OCI-LY3 (cell line): ENCODE results near the gene CIITA.

ENCODE experiments used
- H2AFZ ChIP-seq: fragments of 200-600, 300-600 bp; shearing (Covaris generic); 2 replicates; pipeline ENCODE4 v1.6.0; 2014; ENCODE audit warnings: antibody characterized with exemption, low read depth, low read length
- H3K27ac ChIP-seq: fragments of 200-600, 300-600 bp; sonication (generic); 2 replicates; pipeline ENCODE4 v1.5.1; 2014; ENCODE audit warnings: mild to moderate bottlenecking, low read length, moderate library complexity, mixed read lengths
- H3K27me3 ChIP-seq: fragments of 200-600, 300-600 bp; sonication (generic); 2 replicates; pipeline ENCODE4 v1.6.1; 2014; ENCODE audit warnings: low read depth, low read length, mixed read lengths
- H3K36me3 ChIP-seq: fragments of 200-600, 300-600 bp; sonication (generic); replicated peaks from 2 replicates; pipeline ENCODE3; 2014; ENCODE audit warnings: low read depth, low read length, mixed read lengths
- H3K4me1 ChIP-seq: fragments of 300-600, 200-600 bp; sonication (generic); 2 replicates; pipeline ENCODE4 v1.6.1; 2014; ENCODE audit warnings: low read length, mixed read lengths
- H3K4me2 ChIP-seq: fragments of 200-600, 300-600 bp; sonication (generic); 2 replicates; pipeline ENCODE4 v1.6.1; 2014; ENCODE audit warnings: low read length, mixed read lengths
- H3K4me3 ChIP-seq: fragments of 300-600, 200-600 bp; sonication (generic); 2 replicates; pipeline ENCODE4 v1.5.1; 2014; ENCODE audit warnings: antibody characterized with exemption, mild to moderate bottlenecking, low read length, moderate library complexity
- H3K79me2 ChIP-seq: fragments of 300-600, 200-600 bp; shearing (Covaris generic); 2 replicates; pipeline ENCODE4 v1.6.1; 2014; ENCODE audit warnings: mild to moderate bottlenecking, low read length, mixed read lengths
- H3K9ac ChIP-seq: fragments of 300-600, 200-600 bp; shearing (Covaris generic); 2 replicates; pipeline ENCODE4 v1.6.0; 2014; ENCODE audit warnings: mild to moderate bottlenecking, low read length, moderate library complexity
- H3K9me3 ChIP-seq: fragments of 200-600, 300-600 bp; shearing (Covaris generic); 2 replicates; pipeline ENCODE4 v1.6.1; 2014; ENCODE audit warnings: low read length, mixed read lengths; ENCODE audit not compliant: insufficient read depth
- H4K20me1 ChIP-seq: fragments of 200-600, 300-600 bp; sonication (generic); 2 replicates; pipeline ENCODE4 v1.6.1; 2016; ENCODE audit warnings: low read length, mixed read lengths; ENCODE audit not compliant: insufficient read depth
- CTCF ChIP-seq: fragments of 200-600, 300-600 bp; sonication (generic); IDR thresholded peaks from 2 replicates; pipeline ENCODE4 v1.5.1; 2014; ENCODE audit warnings: antibody characterized with exemption, low read length, low read depth
- EZH2phosphoT487 ChIP-seq: fragments of 200-600 bp; shearing (Covaris generic); IDR thresholded peaks from 2 replicates; pipeline ENCODE4 v1.6.1; 2018; ENCODE audit warnings: antibody characterized with exemption, mixed run types, low read depth

Gene CIITA

GRCh38 chr16:10850478-10850850, 26.5 kb upstream of the CIITA start:
- Histone ChIP-seq H3K79me2 (no peaks in the 10 kb centered on the region), H3K27ac (no peak overlapping the region), H3K27me3 (no peaks in the 10 kb centered on the region), H3K36me3 (no peaks in the 10 kb centered on the region), H3K9ac (no peak overlapping the region), H4K20me1 (no peaks in the 10 kb centered on the region), H3K4me2 (no peak overlapping the region), H3K9me3 (no peaks in the 10 kb centered on the region), H3K4me3 (no peak overlapping the region), H2AFZ (no peak overlapping the region), H3K4me1 (peaks cover 21% of the 10 kb centered on the region)
- TF ChIP-seq EZH2phosphoT487 (no peak), CTCF (no peak)

GRCh38 chr16:10851512-10851911, 25.5 kb upstream of the CIITA start:
- Histone ChIP-seq H3K9me3 (no peaks in the 10 kb centered on the region), H3K27me3 (no peaks in the 10 kb centered on the region), H3K36me3 (no peaks in the 10 kb centered on the region), H4K20me1 (no peaks in the 10 kb centered on the region), H3K9ac (no peak overlapping the region), H3K27ac (no peak overlapping the region), H3K4me2 (no peak overlapping the region), H3K4me1 (peaks cover 26% of the 10 kb centered on the region), H2AFZ (no peak overlapping the region), H3K4me3 (no peak overlapping the region), H3K79me2 (no peaks in the 10 kb centered on the region)
- no peak for TF ChIP-seq CTCF
- no peak for TF ChIP-seq EZH2phosphoT487

GRCh38 chr16:10852286-10852685, 24.7 kb upstream of the CIITA start:
- Histone ChIP-seq H3K27me3 (no peaks in the 10 kb centered on the region), H2AFZ (peak overlapping the region; percentile 80), H3K4me2 (peak overlapping the region; percentile 48), H3K36me3 (no peaks in the 10 kb centered on the region), H3K4me1 (peaks cover 21% of the 10 kb centered on the region), H3K9me3 (no peaks in the 10 kb centered on the region), H3K27ac (peak overlapping the region; percentile 27), H4K20me1 (no peaks in the 10 kb centered on the region), H3K9ac (peak overlapping the region; percentile 1; the same call in 1 of the 2 replicates), H3K4me3 (peak overlapping the region; percentile 1), H3K79me2 (no peaks in the 10 kb centered on the region)
- TF ChIP-seq CTCF (no peak), EZH2phosphoT487 (no peak)

GRCh38 chr16:10852948-10853347, 24.1 kb upstream of the CIITA start:
- Histone ChIP-seq H3K4me2 (peak overlapping the region; percentile 48), H3K36me3 (no peaks in the 10 kb centered on the region)

More at GRCh38 chr16:10852948-10853347, 24.1 kb upstream of the CIITA start:
- peak overlapping the region; percentile 1; the same call in 1 of the 2 replicates for H3K9ac ChIP-seq
- H3K4me3 ChIP-seq, result no peak overlapping the region
- H3K4me1 ChIP-seq, result peaks cover 21% of the 10 kb centered on the region
- no peaks in the 10 kb centered on the region for H3K9me3 ChIP-seq
- no peaks in the 10 kb centered on the region for H4K20me1 ChIP-seq
- H3K79me2 ChIP-seq, result no peaks in the 10 kb centered on the region
- H2AFZ ChIP-seq, result peak overlapping the region; percentile 80
- no peaks in the 10 kb centered on the region for H3K27me3 ChIP-seq
- no peak for TF ChIP-seq CTCF
- TF ChIP-seq EZH2phosphoT487, result no peak
- H3K27ac ChIP-seq, result peak overlapping the region; percentile 27; the same call in 1 of the 2 replicates
